Raji (cell line): ENCODE data around the gene RAB36.

Source experiments
- POLR2A ChIP-seq: IDR thresholded peaks from 2 replicates; pipeline ENCODE4 v1.6.1; 2011; ENCODE audit warnings: low read depth, low read length, control low read depth; ENCODE audit not compliant: insufficient read depth

Gene RAB36

GRCh38 chr22:23137905-23138561 is 7.2 kb upstream of the RAB36 start:
- TF ChIP-seq POLR2A = no peak

DNA sequence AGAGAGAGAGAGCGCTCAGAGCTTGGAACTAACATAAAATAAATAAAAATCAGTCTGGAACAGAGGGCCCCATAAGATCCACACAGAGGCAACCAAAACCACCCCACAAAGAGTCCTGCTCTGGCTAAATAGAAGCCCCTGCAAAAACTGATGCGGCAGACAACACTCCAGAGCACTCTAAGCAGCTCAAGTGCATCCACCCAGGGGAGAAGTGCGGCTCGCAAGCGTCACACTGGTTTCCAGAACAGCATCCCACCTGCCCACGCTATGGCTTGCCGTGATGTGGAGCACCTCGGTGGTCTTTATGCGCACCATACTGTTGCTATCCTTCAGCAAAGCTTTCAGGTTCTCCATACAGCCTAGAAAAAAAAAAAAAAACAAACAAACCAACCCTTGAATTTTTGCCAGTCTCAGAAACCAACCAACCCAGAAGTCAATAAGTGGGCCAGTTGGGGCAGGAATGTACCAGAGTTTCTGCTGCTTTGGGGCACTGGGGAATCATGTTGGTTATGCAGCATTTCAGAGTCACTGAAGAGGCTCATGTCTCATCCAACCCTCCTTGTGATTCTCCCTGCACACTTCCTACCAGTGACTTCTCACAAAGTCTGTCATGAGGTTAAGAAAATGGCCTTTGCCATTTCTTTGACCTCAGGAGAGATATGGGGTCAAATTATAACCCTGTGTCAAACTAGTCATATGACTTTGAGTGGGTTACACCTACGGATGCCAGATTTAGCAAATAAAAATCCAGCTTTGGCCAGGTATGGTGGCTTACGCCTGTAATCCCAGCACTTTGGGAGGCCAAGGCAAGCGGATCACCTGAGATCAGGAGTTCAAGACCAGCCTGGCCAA is 6.5 kb upstream of the RAB36 start:
- no peak for TF ChIP-seq POLR2A

GRCh38 chr22:23140385-23140784 is 4.9 kb upstream of the RAB36 start:
- no peak for TF ChIP-seq POLR2A

DNA sequence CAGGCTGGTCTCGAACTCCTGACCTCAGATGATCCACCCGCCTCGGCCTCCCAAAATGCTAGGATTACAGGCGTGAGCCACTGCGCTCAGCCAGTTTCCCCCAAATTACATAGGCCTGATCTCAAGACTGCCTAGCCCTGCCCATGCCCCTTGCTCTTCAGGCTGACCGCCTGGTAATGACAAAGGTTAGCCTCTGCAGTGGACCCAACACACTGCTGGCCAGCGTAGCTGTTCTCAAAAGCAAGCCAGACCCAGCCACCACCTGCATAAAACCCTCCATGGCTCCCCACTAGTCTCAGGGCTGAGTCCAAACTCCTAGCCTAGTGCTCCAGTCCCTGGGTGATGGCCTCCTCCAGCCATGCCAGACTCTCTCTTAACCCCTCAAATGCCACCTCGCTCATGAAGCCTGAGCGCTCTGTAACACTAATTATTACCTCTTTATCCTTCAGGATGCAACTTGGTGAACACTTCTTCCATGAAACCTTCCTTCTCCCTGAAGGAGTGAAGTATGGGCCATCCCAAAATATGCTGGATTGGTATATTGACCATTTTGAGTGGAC is 2.7 kb upstream of the RAB36 start:
- TF ChIP-seq POLR2A = no peak

DNA sequence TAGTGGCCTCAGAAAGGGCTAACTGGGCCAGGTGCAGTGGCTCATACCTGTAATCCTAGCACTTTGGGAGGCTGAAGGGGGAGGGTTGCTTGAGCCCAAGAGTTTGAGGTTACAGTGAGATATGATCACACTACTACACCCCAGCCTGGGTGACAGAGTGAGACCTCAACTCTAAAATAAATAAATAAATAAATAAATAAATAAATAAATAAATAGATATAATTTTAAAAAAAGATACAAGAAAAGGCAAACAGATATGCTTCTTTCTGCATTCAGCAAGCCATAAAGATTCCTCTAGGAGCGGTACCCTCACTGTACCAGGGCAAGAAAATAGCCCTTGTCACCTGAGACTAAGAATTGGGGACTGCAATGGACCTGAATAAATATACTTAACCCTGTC is 2.2 kb upstream of the RAB36 start:
- no peak for TF ChIP-seq POLR2A

DNA sequence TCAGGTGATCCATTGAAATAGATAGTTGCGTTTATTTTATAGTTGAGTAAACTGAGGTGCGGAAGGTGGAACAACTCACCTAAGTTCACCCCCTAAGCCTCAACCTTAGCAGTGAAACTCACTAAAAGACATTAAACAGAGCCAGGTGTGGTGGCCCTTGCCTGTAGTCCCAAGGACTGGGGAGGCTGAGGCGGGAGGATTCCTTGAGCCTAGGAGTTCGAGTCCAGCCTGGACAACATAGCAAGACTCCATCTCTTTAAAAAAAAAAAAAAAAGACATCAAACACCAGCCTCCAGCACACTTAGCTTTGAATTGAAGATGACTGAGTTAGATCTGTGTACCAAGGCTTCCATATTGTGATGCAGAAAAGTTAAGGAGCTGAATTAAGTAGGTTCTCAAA is 845 bp upstream of the RAB36 start:
- TF ChIP-seq POLR2A = no peak

GRCh38 chr22:23145878-23146470 is 697 bp downstream of the RAB36 start:
- TF ChIP-seq POLR2A = no peak

- no peak for TF ChIP-seq POLR2A
Observed at GRCh38 chr22:23146478-23147205, 1.4 kb downstream of the RAB36 start.

DNA sequence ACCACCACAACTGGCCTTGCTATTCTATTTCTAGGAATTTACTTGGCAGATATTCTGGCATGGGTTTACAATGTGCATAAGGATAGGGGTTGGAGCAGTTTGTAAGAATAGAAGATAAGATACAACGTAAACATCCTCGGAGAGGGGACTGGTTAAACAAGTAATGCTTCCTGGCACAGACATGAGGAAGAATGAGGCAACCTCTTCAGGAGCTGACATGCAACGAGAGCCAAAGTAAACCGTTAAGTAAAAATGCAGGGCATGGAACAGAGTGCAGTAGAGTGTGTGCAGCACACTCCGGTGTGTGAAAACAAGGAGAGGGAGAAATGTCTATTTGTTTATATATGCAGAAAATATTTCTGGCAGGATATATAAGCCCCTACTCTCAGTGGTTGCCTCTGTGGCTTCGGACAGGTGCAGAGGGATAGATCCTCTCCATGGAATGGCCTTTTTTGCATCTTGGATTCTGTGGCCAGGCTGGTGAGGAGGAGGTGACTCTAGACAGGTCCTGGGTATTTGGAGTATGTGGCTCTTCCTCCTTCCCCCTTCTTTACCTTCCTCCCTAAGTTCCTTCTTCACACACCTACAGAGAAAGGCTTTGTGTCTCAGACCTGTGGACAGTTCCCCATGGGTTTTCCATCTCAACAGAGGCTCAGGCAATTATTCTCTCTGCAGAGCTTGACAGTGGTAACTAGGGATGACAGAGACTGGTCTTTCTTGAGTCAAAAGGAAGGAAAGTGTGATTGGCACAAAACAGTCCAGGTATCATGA is 2.5 kb downstream of the RAB36 start:
- no peak for TF ChIP-seq POLR2A

DNA sequence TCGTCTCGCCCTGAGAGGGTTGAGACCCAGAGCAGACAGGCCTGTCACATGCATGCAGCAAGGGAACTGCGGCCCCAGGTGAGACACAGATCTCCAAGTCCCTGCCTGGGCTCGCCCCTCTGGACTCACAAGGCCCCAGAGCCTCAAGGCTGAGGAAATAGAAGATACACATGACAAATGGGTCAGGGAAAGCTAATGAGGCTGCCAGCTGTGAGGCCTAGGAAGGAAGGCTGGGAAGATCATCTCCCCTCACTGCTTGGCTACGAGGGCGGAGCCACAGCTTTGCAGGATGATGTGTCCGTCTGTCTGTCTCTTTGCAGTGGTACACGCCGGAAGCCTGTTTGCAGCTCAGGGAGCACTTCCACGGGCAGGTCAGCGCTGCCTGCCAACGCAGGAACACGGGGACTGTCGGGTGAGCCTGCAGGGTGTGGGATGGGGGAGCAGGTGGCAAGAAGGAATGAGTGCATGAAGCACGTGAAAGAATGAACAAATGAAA is 4.5 kb downstream of the RAB36 start:
- no peak for TF ChIP-seq POLR2A

GRCh38 chr22:23150762-23151161 is 5.5 kb downstream of the RAB36 start:
- no peak for TF ChIP-seq POLR2A

DNA sequence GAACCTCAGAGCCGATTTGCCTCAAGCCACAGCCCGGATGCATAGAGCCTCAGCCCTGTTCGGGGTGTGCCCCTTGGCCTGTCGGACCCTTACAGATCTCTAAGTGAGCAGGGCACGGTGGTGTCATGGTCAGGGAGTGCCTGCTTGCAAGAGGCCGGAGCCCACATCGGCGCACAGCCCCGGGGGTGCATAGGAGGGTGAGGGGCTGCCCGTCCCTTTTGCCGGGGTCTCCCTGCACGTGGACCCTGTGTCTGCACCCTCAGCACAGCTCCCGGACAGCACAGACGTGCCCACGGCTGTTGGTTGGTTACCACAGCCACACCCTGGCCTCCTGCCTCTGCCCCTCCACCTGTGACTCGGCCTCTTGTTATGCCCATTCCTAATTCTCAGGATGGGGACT is 6.5 kb downstream of the RAB36 start:
- no peak for TF ChIP-seq POLR2A

DNA sequence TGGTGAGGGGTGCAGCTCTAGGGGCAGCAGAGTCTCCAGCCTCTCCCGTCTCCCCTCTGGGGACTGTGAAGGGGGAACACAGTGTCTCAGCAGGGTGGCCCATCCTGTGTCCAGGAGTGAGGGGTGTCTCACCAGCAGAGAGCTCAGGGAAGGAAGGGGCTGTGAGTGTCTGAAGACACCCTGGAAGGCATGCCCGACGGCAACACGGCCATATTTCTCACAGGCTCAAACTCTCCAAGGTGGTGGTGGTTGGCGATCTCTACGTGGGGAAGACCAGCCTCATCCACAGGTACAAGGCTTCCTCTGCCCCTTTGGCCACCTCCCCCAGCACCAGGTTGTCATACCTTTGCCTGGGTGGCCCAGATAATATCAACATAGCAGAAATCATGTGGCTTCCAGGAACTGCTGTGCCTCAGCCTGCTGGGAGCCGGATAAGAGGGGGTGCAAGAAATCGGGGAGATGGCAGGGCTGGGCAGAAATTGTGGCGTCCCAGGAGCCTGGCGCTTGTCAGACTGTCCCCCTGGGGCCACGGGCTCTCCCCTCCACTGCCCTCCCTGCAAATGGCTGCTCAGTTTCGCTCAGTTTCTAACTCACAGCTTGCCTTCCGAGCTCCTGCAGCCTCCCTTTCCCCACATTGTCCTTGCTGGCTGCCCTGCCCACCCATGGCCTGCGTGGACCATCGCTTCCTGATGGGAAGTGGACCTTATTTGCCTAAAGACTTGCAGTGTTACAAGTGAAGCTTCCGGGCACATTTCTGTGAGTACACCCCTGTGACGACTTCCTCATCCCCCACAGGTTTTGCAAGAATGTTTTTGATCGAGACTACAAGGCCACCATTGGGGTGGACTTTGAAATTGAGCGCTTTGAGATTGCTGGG is 7.2 kb downstream of the RAB36 start:
- TF ChIP-seq POLR2A = 0 out of 2 replicates have a peak, but pooled peaks have one; percentile 12
